Memory B cell (primary cell): ENCODE results near the gene RIPK4.
A peak's percentile ranks its signal among the peaks of the same experiment; 100 is the strongest.

Experiments used
- ATAC-seq: fragments of 150-1000 bp; cut with Tn5 transposase; 2 replicates; pipeline ENCODE4 v1.10.0; 2021; ENCODE audit warnings: low read depth, mild to moderate bottlenecking, moderate library complexity
- DNase-seq, 2 donors: peaks; one replicate each; pipeline ENCODE4 v3.0.0; 2022; ENCODE audit warnings: low spot score in 2 of 2
- H3K27ac Mint-ChIP-seq: one replicate; pipeline ENCODE4 v1.8.0; 2022; ENCODE audit warnings: mild to moderate bottlenecking, moderate library complexity, mixed read lengths
- H3K27me3 Mint-ChIP-seq: one replicate; pipeline ENCODE4 v1.8.0; 2022; ENCODE audit warnings: mixed read lengths
- H3K36me3 Mint-ChIP-seq: one replicate; pipeline ENCODE4 v1.8.0; 2022; ENCODE audit warnings: mild to moderate bottlenecking, mixed read lengths
- H3K4me1 Mint-ChIP-seq: one replicate; pipeline ENCODE4 v1.8.0; 2022; ENCODE audit warnings: mixed read lengths
- H3K4me3 Mint-ChIP-seq: one replicate; pipeline ENCODE4 v1.8.0; 2022; ENCODE audit warnings: mild to moderate bottlenecking, moderate library complexity, mixed read lengths
- H3K9me3 Mint-ChIP-seq: one replicate; pipeline ENCODE4 v1.8.0; 2022; ENCODE audit warnings: mixed read lengths

The RIPK4 gene

GRCh38 chr21:41781050-41781410 lies 14.2 kb upstream of the RIPK4 start:
- Mint-ChIP-seq H3K4me1 (peaks cover 4% of the 10 kb centered on the region), H3K27ac (no peak overlapping the region), H3K36me3 (no peaks in the 10 kb centered on the region), H3K4me3 (no peak overlapping the region), H3K27me3 (peaks cover 28% of the 10 kb centered on the region), H3K9me3 (no peaks in the 10 kb centered on the region)
- no peak for ATAC-seq
- DNase-seq, result no peak

GRCh38 chr21:41780337-41781049 lies 13.6 kb upstream of the RIPK4 start:
- ATAC-seq, result no peak
- H3K4me3 Mint-ChIP-seq, result no peak overlapping the region
- DNase-seq, result no peak
- peaks cover 4% of the 10 kb centered on the region for H3K4me1 Mint-ChIP-seq
- no peaks in the 10 kb centered on the region for H3K36me3 Mint-ChIP-seq
- no peaks in the 10 kb centered on the region for H3K9me3 Mint-ChIP-seq
- peaks cover 33% of the 10 kb centered on the region for H3K27me3 Mint-ChIP-seq
- H3K27ac Mint-ChIP-seq, result no peak overlapping the region

DNA sequence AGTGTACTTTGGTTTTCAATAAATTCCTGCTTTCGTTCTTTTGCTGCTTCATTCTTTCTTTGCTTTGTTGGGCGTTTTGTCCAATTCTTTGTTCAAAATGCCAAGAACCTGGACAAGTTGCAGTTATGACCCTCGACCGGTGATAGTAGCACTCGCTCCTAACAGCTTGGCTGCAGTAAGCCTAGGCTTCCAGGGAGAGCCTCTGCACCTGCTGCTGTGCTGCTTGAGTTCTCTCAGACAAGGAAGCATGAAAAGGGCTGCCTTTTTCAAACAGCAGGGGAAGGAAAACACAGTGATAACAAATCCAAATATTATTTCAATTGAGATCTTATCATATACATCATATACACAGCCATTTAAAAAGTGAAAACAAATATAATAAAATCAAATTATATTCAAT lies 12.8 kb upstream of the RIPK4 start:
- H3K4me3 Mint-ChIP-seq, result no peak overlapping the region
- peaks cover 34% of the 10 kb centered on the region for H3K27me3 Mint-ChIP-seq
- no peak overlapping the region for H3K27ac Mint-ChIP-seq
- ATAC-seq (no peak), DNase-seq (no peak)
- H3K4me1 Mint-ChIP-seq, result peaks cover 4% of the 10 kb centered on the region
- no peaks in the 10 kb centered on the region for H3K36me3 Mint-ChIP-seq
- no peaks in the 10 kb centered on the region for H3K9me3 Mint-ChIP-seq

GRCh38 chr21:41778930-41779600 lies 12.2 kb upstream of the RIPK4 start:
- ATAC-seq (peak; percentile 47), DNase-seq (no peak)
- Mint-ChIP-seq H3K27me3 (peaks cover 36% of the 10 kb centered on the region), H3K4me1 (peaks cover 4% of the 10 kb centered on the region), H3K4me3 (no peak overlapping the region), H3K36me3 (no peaks in the 10 kb centered on the region), H3K27ac (no peak overlapping the region), H3K9me3 (no peaks in the 10 kb centered on the region)

- ATAC-seq (no peak), DNase-seq (no peak)
- Mint-ChIP-seq H3K4me1 (peaks cover 4% of the 10 kb centered on the region), H3K4me3 (no peak overlapping the region), H3K9me3 (no peaks in the 10 kb centered on the region), H3K27me3 (peaks cover 31% of the 10 kb centered on the region), H3K36me3 (no peaks in the 10 kb centered on the region), H3K27ac (no peak overlapping the region)
Observed at GRCh38 chr21:41777951-41778815, 11.3 kb upstream of the RIPK4 start.

- DNase-seq (no peak), ATAC-seq (no peak)
- Mint-ChIP-seq H3K4me1 (peaks cover 4% of the 10 kb centered on the region), H3K4me3 (no peak overlapping the region), H3K27ac (no peak overlapping the region), H3K9me3 (no peaks in the 10 kb centered on the region), H3K27me3 (peaks cover 37% of the 10 kb centered on the region), H3K36me3 (no peaks in the 10 kb centered on the region)
Observed at GRCh38 chr21:41776778-41777177, 9.9 kb upstream of the RIPK4 start.

DNA sequence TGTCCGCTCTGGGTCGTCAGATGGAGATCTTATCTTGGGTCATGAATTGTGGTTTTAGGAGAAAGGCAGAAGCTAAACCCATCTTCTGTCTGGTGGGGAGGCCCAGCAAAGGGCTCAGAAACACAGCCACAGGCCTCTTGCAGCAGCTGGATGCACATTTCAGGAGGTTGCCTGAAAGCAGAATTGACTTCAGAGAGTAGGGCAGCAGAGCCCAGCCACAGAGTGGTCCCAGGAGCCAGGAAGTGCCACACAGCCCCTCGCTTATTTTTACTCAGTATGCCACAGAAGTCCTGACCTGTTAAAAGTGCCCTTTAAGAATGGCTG lies 8.3 kb upstream of the RIPK4 start:
- no peak for ATAC-seq
- Mint-ChIP-seq H3K27me3 (peaks cover 37% of the 10 kb centered on the region), H3K4me1 (peaks cover 2% of the 10 kb centered on the region), H3K9me3 (no peaks in the 10 kb centered on the region), H3K4me3 (no peak overlapping the region), H3K36me3 (no peaks in the 10 kb centered on the region), H3K27ac (no peak overlapping the region)
- no peak for DNase-seq

GRCh38 chr21:41774467-41775148 lies 7.8 kb upstream of the RIPK4 start:
- no peak overlapping the region for H3K27ac Mint-ChIP-seq
- peaks cover 39% of the 10 kb centered on the region for H3K27me3 Mint-ChIP-seq
- no peak overlapping the region for H3K4me3 Mint-ChIP-seq
- DNase-seq (no peak), ATAC-seq (no peak)
- H3K36me3 Mint-ChIP-seq, result no peaks in the 10 kb centered on the region
- H3K4me1 Mint-ChIP-seq, result peaks cover 3% of the 10 kb centered on the region
- H3K9me3 Mint-ChIP-seq, result no peaks in the 10 kb centered on the region

- peaks cover 45% of the 10 kb centered on the region for H3K27me3 Mint-ChIP-seq
- ATAC-seq (no peak), DNase-seq (no peak)
- H3K36me3 Mint-ChIP-seq, result no peaks in the 10 kb centered on the region
- peaks cover 13% of the 10 kb centered on the region for H3K4me1 Mint-ChIP-seq
- no peak overlapping the region for H3K27ac Mint-ChIP-seq
- no peak overlapping the region for H3K4me3 Mint-ChIP-seq
- no peaks in the 10 kb centered on the region for H3K9me3 Mint-ChIP-seq
Observed at GRCh38 chr21:41772351-41773080, 5.7 kb upstream of the RIPK4 start.

GRCh38 chr21:41771625-41771945 lies 4.7 kb upstream of the RIPK4 start:
- Mint-ChIP-seq H3K36me3 (peaks cover 4% of the 10 kb centered on the region), H3K4me1 (peaks cover 17% of the 10 kb centered on the region), H3K4me3 (no peak overlapping the region), H3K27ac (no peak overlapping the region), H3K9me3 (peaks cover 2% of the 10 kb centered on the region), H3K27me3 (peaks cover 48% of the 10 kb centered on the region)
- ATAC-seq, result no peak
- DNase-seq, result no peak

- ATAC-seq (no peak), DNase-seq (no peak)
- Mint-ChIP-seq H3K9me3 (peaks cover 2% of the 10 kb centered on the region), H3K4me1 (peaks cover 17% of the 10 kb centered on the region), H3K36me3 (peaks cover 4% of the 10 kb centered on the region), H3K4me3 (no peak overlapping the region), H3K27ac (no peak overlapping the region), H3K27me3 (peaks cover 46% of the 10 kb centered on the region)
Observed at GRCh38 chr21:41770901-41771624, 4.2 kb upstream of the RIPK4 start.

DNA sequence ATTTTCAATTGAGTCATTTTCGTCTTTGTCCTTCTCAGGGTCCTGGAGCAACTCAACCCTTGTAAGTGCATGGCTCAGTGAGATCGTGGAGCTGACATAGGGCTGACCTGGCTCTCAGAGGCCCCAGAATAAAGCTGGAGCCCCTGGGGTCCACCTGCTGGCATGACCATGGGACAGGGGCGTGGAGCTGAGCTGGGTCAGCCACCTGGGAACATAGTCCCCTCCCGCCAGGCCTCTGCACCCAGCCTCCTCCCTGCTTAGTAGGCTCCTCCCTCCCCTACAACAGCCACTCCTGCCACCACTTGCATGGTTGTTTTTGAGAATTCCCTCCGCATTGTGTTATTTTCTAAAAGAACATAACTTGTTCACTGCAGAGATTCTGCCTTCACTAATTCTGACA lies 3.1 kb upstream of the RIPK4 start:
- no peak for ATAC-seq
- Mint-ChIP-seq H3K27ac (no peak overlapping the region), H3K9me3 (peaks cover 2% of the 10 kb centered on the region), H3K36me3 (peaks cover 4% of the 10 kb centered on the region), H3K4me1 (peaks cover 17% of the 10 kb centered on the region), H3K27me3 (peaks cover 44% of the 10 kb centered on the region), H3K4me3 (no peak overlapping the region)
- DNase-seq, result no peak

- Mint-ChIP-seq H3K27me3 (peaks cover 43% of the 10 kb centered on the region), H3K27ac (no peak overlapping the region), H3K4me3 (no peak overlapping the region), H3K9me3 (peaks cover 2% of the 10 kb centered on the region), H3K36me3 (peaks cover 4% of the 10 kb centered on the region), H3K4me1 (peaks cover 17% of the 10 kb centered on the region)
- DNase-seq (no peak), ATAC-seq (no peak)
Observed at GRCh38 chr21:41769521-41769920, 2.7 kb upstream of the RIPK4 start.
